Motor neuron (in vitro differentiated cells): Measurements from ENCODE around the gene HIBADH. TPM values are rescaled to one million over a fixed set of nuclear protein-coding genes. Genes with fewer than 3 reads are reported as not detected.
"Not testable (repeated sequence)": the region's sequence is repeated elsewhere in the genome, so short reads cannot be mapped to it uniquely, and the experiment has no call there.

Experiments
- ATAC-seq, 8 experiments: fragments of 200-7000 bp; cut with Tn5 transposase; replicated peaks in 6 of 8; 2 replicates each; pipeline ENCODE4 v1.8.0; 2021; ENCODE audit warnings: mild to moderate bottlenecking in 8 of 8, moderate library complexity in 8 of 8
- H3K27ac ChIP-seq, 2 donors: fragments of 250-450 bp; sonication (Bioruptor Pico); 2 replicates each; pipeline ENCODE4 v1.9.0; 2021; ENCODE audit warnings: antibody characterized with exemption in 2 of 2, mild to moderate bottlenecking in 2 of 2, moderate library complexity in 1 of 2
- H3K4me1 ChIP-seq, 2 donors: fragments of 250-450 bp; sonication (Bioruptor Pico); replicated peaks in 1 of 2; 2 replicates each; pipeline ENCODE4 v1.6.1; 2021; ENCODE audit warnings: antibody characterized with exemption in 2 of 2, mild to moderate bottlenecking in 2 of 2, moderate library complexity in 1 of 2
- H3K4me3 ChIP-seq, 5 donors: fragments of 250-450 bp; sonication (Bioruptor Pico); 2 replicates each; pipeline ENCODE4 v1.9.0; 2021; ENCODE audit warnings: antibody characterized with exemption in 5 of 5, mild to moderate bottlenecking in 5 of 5, moderate library complexity in 4 of 5
- WGBS, 10 experiments: fragments of 450-650 bp; shearing (Covaris generic); methylation state at CpG; one replicate each; pipeline ENCODE4 v1.0.0; 2022; 5-methylcytosine and 5-hydroxymethylcytosine counted together
- in situ Hi-C, 9 experiments: fragments of 400-800 bp; cut with MboI; loops; one replicate each; pipeline ENCODE4 v1.15.0; 2021; ENCODE audit warnings: low sequenced_read_pairs in 9 of 9, low pct_unique_long_range_greater_than_20kb in 2 of 9; ENCODE audit not compliant: unreplicated experiment in 9 of 9
- total RNA-seq, 8 experiments: library from RNA; unstranded; fragments of 300-600 nt; gene quantifications; 2 replicates each; pipeline versions ENCODE4 v1.2.3 to v1.2.4, GENCODE V29; 2022

HIBADH gene
- total RNA-seq, 8 experiments from 2014 or later: 12.0 to 76.3 (median 26.0) TPM

DNA sequence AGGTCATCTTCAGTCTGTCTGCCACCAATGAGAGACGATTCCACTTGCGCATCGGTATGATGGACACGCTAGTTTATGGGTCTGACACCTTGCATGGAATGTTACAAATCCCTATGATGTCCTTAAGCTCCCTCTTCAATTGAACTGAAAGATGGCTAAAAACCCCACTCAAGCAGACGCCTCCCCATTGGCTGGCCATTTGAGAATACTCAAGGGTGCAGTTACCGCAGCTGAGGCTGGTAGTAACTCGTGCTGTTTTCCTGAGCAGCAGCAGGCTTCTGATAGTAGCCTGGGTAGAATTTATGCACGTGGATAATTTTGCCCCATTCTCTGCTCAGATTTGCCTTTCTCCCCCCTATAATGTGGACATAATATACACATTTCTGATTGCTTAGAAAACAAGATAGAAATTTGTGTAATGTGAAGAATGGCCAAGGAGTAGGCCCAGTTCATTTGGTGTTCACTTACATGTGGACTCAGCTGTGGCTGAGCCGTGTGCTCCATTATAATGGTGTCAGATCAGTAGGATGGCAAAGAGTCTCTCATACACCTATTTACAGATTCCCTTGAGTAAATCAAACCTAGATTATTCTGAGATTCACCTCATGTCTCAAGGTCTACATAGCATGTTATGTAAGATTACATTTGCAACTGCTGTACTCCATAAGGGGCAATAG, 142.8 kb downstream of the HIBADH start:
- peaks cover 7 to 43% of the 10 kb centered on the region in 2 donors for H3K4me1 ChIP-seq
- H3K4me3 ChIP-seq: no peak overlapping the region
- 58 to 100% (median 79%) methylated on average over 1 to 7 of the region's 9 CpGs; no CpG with 5 or more reads in 1 of the 10 experiments for WGBS, 10 experiments
- in situ Hi-C loops: no loop called here
- ATAC-seq: peak in 5 of 8 experiments; percentile 55 to 95 (median 74)
- no peak overlapping the region for H3K27ac ChIP-seq

DNA sequence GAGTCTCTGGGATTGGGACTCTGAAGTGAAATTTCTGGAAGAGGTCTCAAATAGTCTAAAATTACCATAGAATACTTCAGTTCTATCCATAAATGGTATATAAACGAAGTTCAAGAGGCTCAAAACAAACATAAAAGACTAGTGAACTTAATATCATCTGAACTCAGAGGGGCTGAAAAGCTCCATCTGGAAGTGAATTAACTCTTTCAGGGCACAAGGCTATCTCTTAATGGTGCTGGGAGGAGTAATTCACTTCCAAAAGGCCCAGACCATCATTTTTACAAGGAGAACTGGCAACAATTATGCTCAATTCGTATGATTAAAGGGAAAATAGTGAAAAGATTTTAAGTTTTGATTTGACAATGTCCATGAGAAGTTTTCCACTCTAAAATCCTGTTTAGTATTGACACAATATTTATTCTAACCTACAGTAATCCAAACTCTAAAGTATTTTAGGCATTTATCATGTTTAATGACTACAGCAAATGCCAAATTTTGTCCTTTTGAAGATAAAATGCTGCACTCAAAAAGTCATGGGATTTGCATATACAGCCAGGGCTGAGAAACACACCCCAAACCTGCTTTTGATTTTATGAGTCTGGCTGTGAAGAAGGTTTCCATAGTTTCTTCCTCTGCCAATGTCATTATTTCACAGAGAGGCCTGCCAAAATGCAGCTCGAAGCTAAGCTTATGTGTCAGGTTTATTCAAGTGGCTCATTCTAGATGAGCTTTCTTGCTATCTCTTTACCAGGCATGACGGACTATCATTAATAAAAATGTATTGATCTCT, 143.9 kb downstream of the HIBADH start:
- Histone ChIP-seq H3K4me1 (peaks cover 7 to 43% of the 10 kb centered on the region in 2 donors), H3K27ac (no peak overlapping the region), H3K4me3 (no peak overlapping the region)
- WGBS, 10 experiments: 33 to 88% (median 47%) methylated on average over 1 to 4 of the region's 4 CpGs; no CpG with 5 or more reads in 1 of the 10 experiments
- ATAC-seq: peak in 2 of 8 experiments; percentile 32 to 48
- in situ Hi-C loops: no loop called here

DNA sequence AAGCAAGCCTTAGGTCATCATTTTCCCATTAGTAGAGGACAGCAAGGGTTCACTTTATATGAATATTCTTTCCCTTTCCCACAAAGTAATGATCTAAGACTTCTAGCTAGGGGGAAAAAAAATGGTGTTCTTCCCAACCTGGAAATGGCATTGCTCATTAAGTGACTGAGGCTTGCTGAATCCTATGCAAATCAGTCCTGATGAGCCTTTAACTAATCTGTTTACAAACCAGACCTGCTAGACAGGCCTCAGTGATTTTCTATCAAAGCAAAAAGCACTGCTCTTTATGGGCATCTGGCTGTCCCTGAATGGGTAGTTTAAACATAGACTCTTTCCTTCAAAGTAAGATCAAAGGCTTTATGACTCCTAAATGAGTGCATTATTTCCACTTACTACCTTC, 146.3 kb downstream of the HIBADH start:
- ATAC-seq: no peak
- in situ Hi-C loops: no loop called here

DNA sequence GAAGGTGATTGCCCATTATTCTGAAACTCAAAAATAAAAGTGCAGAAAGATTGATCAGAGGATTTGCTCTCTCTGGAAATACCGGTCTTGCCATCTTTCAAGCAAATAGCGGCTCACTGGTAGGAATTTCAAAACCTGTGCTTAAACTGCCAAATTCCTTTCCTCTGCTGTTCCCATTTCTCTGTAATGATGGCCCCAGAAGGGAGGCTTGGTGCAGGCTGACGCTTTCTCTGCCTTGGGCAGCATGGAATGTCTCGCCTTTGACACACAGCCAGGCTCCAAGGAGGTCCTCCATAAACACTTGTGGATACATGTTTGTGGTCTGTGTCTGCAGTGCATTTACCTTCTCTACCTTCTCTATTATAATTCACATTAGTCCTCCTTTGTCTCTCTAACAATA, 146.8 kb downstream of the HIBADH start:
- Histone ChIP-seq H3K4me3 (no peak overlapping the region), H3K4me1 (peaks cover 7 to 43% of the 10 kb centered on the region in 2 donors), H3K27ac (no peak overlapping the region)
- in situ Hi-C loops: no loop called here
- no peak for ATAC-seq
- WGBS, 10 experiments: 75 to 100% (median 100%) methylated on average over 1 to 4 of the region's 4 CpGs; no CpG with 5 or more reads in 3 of the 10 experiments

More for the DNA sequence above, 146.3 kb downstream of the HIBADH start:
- Histone ChIP-seq H3K27ac (no peak overlapping the region), H3K4me1 (peaks cover 7 to 43% of the 10 kb centered on the region in 2 donors), H3K4me3 (no peak overlapping the region)

DNA sequence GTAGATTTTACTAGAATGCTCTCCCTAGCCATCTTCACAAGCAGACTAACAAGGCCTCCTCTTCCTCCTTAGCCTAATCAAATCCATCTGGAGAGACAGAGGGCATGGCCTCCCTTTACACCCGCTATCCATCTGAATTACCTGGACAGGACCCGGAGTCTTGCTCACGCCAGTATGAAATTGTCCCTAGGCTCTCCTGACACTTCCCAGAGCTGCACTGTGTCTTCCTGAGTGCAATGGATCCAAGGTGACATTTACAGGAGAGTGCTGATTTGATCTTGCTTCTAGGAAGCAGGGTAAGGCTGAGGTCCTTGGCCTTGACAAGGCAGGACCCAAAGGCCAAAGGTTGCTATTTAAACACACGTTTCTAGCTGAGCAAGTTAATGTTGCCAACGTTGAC, 147.8 kb downstream of the HIBADH start:
- in situ Hi-C loops: no loop called here
- Histone ChIP-seq H3K4me1 (peaks cover 5 to 35% of the 10 kb centered on the region in 2 donors), H3K4me3 (no peak overlapping the region), H3K27ac (no peak overlapping the region)
- no peak for ATAC-seq
- WGBS, 10 experiments: 40 to 82% (median 63%) methylated on average over 1 to 5 of the region's 5 CpGs; no CpG with 5 or more reads in 2 of the 10 experiments

DNA sequence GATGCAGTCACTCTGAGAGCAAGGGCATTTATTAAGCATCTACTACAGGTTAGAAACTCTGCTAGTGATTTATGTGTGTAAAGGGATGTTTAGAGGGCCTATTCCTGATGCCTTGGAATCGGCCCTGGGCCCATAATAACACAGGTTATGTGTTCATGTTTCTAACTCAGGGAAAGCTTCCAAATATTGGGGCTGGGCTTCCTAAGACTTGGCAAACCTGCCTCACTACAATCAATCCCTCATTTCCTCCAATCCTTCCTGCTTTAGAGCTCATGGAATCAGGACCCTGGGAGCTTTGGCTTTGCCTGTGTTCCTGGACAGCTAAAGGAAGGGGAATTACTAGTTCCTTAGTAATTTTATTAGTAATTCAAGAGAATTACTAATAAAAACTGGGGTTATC, 148.8 kb downstream of the HIBADH start:
- no peak for ATAC-seq
- in situ Hi-C loops: no loop called here
- peaks cover 4 to 27% of the 10 kb centered on the region in 2 donors for H3K4me1 ChIP-seq
- WGBS, 10 experiments: 0 to 80% (median 40%) methylated on average over 1 of the region's 1 CpG; no CpG with 5 or more reads in 5 of the 10 experiments
- H3K4me3 ChIP-seq: no peak overlapping the region
- H3K27ac ChIP-seq: no peak overlapping the region

DNA sequence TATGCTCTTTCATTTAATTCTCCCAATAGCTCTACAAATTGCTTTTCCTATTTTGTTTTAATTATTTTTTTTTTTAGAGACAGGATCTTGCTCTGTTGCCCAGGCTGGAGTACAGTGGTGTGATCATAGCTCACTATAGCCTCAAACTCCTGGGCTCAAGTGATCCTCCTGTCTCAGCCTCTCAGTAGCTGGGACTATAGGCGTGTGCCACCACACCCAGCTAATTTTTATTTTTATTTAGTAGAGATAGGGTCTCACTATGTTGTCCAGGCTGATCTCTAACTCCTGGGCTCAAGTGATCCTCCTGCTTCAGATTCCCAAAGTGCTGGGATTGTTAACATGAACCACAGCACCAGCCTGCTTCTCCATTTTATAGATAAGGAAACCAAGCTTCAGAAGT, 151.3 kb downstream of the HIBADH start:
- H3K4me1 ChIP-seq, H3K4me3 ChIP-seq, H3K27ac ChIP-seq, ATAC-seq, in situ Hi-C loops: not testable (repeated sequence)
- WGBS, 10 experiments: 83 to 100% (median 89%) methylated on average over 1 of the region's 1 CpG; no CpG with 5 or more reads in 7 of the 10 experiments

DNA sequence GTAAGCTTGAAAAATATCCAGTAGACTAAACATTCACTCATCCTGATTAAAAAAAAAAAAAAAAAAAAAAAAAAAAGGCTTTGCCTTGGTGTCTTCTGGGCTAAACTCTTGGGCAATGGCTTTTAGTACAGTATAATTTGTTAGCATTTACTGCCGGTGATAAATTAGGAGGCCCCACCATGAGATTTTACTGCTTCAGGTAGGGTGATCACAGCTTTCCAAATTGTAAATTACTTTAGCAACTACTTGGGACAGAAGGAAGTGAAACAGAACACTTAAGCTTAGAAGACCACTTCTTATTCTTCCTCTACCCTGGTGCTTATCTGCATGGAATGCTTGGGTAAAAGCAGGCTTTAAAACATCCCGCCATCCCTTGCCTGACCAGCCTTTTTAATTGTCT, 152.1 kb downstream of the HIBADH start:
- H3K27ac ChIP-seq: no peak overlapping the region
- in situ Hi-C loops: no loop called here
- H3K4me1 ChIP-seq: no peaks in the 10 kb centered on the region
- no peak overlapping the region for H3K4me3 ChIP-seq
- WGBS, 10 experiments: 50 to 100% (median 93%) methylated on average over 1 to 2 of the region's 2 CpGs; no CpG with 5 or more reads in 1 of the 10 experiments
- no peak for ATAC-seq

DNA sequence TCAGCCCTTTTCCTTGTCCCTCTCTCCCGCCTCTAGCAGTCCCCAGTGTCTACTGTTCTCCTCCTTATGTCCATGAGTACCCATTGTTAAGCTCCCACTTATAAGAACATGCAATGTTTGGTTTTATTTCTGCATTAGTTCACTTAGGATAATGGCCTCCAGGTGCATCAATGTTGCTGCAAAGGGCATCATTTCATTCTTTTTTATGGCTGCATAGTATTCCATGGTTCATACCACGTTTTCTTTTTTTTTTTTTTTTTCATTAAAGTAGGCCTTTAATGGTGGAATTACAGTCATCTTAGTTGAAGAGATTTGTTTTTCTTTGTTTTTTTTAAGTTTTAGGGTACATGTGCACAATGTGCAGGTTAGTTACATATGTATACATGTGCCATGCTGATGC, 160.8 kb downstream of the HIBADH start:
- 57 to 100% (median 100%) methylated on average over 1 to 2 of the region's 2 CpGs; no CpG with 5 or more reads in 1 of the 10 experiments for WGBS, 10 experiments
- ATAC-seq, in situ Hi-C loops, H3K27ac ChIP-seq, H3K4me3 ChIP-seq, H3K4me1 ChIP-seq: not testable (repeated sequence)

DNA sequence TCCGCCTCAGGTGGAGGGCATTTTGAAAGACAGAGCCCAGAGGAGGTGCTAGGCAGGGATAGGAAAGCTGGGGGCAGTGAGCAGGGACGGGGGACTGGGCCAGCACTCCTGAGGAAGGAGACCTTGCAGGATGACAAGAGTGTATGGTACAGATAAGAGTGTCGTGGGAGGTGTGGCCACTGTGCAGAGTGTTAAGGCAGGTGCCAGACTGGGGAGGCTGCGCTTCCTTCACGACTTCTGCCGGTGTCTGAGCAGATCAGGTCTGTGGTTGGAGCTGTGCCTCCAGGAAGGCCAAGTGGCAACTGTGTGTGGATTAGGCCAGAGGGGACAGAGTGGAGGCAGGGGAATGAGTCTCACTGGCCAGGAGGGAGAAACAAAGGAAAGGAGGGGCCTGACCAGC, 161.7 kb downstream of the HIBADH start:
- ATAC-seq: no peak
- Histone ChIP-seq H3K27ac (no peak overlapping the region), H3K4me1 (no peaks in the 10 kb centered on the region), H3K4me3 (no peak overlapping the region)
- in situ Hi-C loops: no loop called here
- 40 to 100% (median 87%) methylated on average over 1 to 4 of the region's 6 CpGs; no CpG with 5 or more reads in 3 of the 10 experiments for WGBS, 10 experiments

DNA sequence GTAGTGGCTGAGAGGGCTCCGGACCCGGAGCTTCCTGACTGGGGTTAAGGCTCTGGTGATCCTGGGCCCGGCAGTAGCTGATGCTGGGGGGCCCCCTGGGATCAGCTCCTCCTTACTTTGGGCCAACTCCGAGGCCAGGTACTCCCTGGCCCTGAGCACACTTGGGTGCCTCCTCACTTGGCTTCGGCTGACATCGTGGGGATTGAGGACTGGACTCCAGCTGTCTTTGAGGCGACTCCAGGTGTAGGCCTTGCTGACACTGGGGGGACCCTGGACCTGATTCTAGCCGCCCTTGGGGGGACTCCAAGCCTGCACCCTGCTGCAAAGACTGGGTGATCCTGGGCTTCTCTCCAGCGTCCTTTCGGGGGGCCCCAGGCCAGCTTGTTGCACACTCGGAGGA, 170.5 kb downstream of the HIBADH start:
- no peak overlapping the region for H3K4me3 ChIP-seq
- H3K27ac ChIP-seq: no peak overlapping the region
- no peak for ATAC-seq
- WGBS, 10 experiments: 50 to 100% (median 83%) methylated on average over 2 to 6 of the region's 11 CpGs; no CpG with 5 or more reads in 6 of the 10 experiments
- no peaks in the 10 kb centered on the region for H3K4me1 ChIP-seq
- in situ Hi-C loops: no loop called here

DNA sequence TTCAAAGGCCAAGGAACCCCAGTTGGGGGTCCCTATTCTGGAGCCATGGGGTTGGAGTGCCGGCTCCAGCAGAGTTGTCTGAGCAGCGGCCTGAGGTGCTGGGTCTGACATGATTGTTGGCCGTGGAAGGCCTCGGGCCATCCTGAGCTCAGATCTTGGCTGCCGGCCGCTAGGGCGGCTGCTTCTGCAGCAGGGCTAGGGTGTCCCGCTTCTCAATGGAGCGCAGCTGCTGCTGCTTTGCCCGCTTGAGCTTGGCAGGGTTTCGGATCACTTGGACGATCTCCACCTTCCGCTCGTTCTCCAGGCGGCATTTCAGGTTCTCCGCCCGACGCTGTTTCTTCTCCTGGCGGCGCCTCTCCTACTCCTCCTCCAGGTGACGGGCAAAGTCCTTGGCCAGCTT, 171.1 kb downstream of the HIBADH start:
- no peak for ATAC-seq
- in situ Hi-C loops: no loop called here
- no peaks in the 10 kb centered on the region for H3K4me1 ChIP-seq
- H3K4me3 ChIP-seq: no peak overlapping the region
- no peak overlapping the region for H3K27ac ChIP-seq
- WGBS, 10 experiments: 40 to 99% (median 88%) methylated on average over 1 to 13 of the region's 21 CpGs; no CpG with 5 or more reads in 4 of the 10 experiments

DNA sequence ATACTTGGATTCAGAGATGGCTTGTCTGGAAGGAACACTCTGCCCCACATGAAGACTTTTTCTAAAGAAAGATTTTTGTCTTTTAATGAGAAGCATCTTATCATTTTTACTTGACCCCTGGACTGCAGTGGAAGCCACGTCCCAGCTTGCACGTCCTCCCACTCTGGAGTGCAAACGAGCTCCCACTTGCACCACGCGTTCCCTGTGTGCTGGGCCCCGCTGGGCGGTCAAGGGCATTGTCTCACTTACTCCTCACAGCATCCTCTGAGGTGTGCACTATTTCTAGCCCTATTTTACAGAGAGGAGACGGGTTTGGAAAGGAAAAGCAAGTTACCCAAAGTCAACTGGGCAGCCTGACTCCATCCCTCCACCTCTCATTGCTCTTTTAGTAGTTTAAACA, 175.2 kb downstream of the HIBADH start:
- WGBS, 10 experiments: 40 to 89% (median 65%) methylated on average over 1 to 7 of the region's 8 CpGs; no CpG with 5 or more reads in 7 of the 10 experiments
- no peak overlapping the region for H3K27ac ChIP-seq
- H3K4me1 ChIP-seq: no peaks in the 10 kb centered on the region
- ATAC-seq: no peak
- no peak overlapping the region for H3K4me3 ChIP-seq
- in situ Hi-C loops: no loop called here
